Measurements from ENCODE around the gene NOTUM.

The NOTUM gene

DNA sequence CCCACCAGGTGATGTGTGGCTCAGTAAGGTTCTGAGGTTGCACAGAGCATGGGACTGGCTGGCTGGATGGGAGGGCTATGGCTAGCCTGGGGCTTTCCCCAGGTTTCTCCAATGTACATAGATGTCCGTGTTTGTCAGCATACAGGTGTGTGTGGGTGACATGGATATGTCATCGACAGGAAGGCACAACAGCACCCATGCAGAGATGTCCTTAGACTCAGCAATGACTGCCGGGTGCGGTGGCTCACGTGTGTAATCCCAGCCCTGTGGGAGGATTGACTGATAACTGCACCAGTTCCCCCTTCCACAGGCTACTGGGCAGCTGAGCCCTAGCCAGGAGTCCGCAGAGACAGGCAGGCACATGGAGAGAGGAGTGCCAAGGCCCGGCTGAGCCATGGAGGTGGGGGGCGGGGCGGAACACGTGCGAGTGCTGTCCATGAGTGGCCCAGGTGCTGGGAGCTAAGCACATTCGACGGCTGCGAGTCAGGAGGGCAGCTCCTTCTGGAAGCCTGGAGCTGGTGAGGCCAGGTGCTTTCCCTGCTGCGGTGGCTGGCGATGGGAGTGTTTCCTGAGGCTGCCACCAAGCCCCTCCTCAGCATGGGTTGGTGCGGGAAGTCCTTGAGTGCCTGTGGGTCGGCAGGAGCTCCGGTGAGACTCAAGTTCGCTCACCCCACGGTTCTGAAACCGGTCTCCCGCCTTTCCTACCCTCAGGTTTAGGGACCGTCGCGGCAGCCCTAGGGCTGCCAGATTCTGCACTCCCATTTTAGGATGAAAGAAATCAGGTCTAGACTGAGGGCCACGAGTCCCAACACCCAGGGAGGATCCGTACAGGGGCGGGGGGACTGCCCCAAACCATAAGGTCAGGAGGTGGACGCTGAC, 15.6 kb upstream of the NOTUM start:
- TF ChIP-seq CTCF (IDR thresholded peaks at IDR 0.05; ENCODE audit: low read depth, low read length, missing control alignments): no peak
- DNase-seq (ENCODE audit: extremely low read depth, low read depth): no peak
- peak overlapping the region; percentile 71 for H3K4me3 ChIP-seq (replicated peaks; ENCODE audit: low read depth, low read length)

DNA sequence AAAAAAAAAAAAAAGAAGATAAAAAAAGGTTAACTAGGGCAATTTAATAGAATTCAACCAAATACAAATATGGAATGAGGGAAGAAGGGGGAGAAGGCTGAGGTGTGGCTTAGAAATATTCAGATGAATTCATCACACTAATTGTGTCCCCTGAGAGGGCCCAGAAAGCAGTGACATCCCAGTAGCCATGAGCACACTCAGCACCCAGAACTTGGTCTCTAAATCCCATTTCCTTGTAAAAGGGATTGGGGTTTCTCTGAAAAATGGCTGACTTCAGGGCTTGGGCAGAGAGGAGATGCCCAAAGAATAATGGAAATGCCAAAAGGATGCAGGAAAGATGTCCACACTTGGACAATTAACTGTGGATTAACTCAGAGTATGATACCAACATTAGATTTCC, 12.4 kb upstream of the NOTUM start:
- TF ChIP-seq CTCF (IDR thresholded peaks at IDR 0.05; ENCODE audit: low read depth, low read length, missing control alignments): no peak
- no peak overlapping the region for H3K4me3 ChIP-seq (replicated peaks; ENCODE audit: low read depth, low read length)
- DNase-seq (ENCODE audit: extremely low read depth, low read depth): no peak

GRCh38 chr17:81968850-81969812, 8.1 kb upstream of the NOTUM start:
- no peak for DNase-seq (ENCODE audit: extremely low read depth, low read depth)
- H3K4me3 ChIP-seq (replicated peaks; ENCODE audit: low read depth, low read length): no peak overlapping the region
- no peak for TF ChIP-seq CTCF (IDR thresholded peaks at IDR 0.05; ENCODE audit: low read depth, low read length, missing control alignments)

- no peak overlapping the region for H3K4me3 ChIP-seq (replicated peaks; ENCODE audit: low read depth, low read length)
- TF ChIP-seq CTCF (IDR thresholded peaks at IDR 0.05; ENCODE audit: low read depth, low read length, missing control alignments): no peak
- no peak for DNase-seq (ENCODE audit: extremely low read depth, low read depth)
Measured at GRCh38 chr17:81968396-81968745, 7.4 kb upstream of the NOTUM start.

GRCh38 chr17:81967533-81968395, 6.8 kb upstream of the NOTUM start:
- peak; percentile 24 for DNase-seq (ENCODE audit: extremely low read depth, low read depth)
- no peak overlapping the region for H3K4me3 ChIP-seq (replicated peaks; ENCODE audit: low read depth, low read length)
- TF ChIP-seq CTCF (IDR thresholded peaks at IDR 0.05; ENCODE audit: low read depth, low read length, missing control alignments): no peak

GRCh38 chr17:81967244-81967532, 6.2 kb upstream of the NOTUM start:
- no peak overlapping the region for H3K4me3 ChIP-seq (replicated peaks; ENCODE audit: low read depth, low read length)
- no peak for DNase-seq (ENCODE audit: extremely low read depth, low read depth)
- TF ChIP-seq CTCF (IDR thresholded peaks at IDR 0.05; ENCODE audit: low read depth, low read length, missing control alignments): no peak

Measured in HFF-Myc (cell line).